Activated T-helper 1 cell treated with anti-CD3 and anti-CD28 coated beads, Interleukin-12 subunit alpha, Interleukin-12 subunit beta, Interleukin-2, Interleukin-4 antibody, amounts not matched to agents 30 ng/mL and 10 ng/mL and 1 ng/mL, durations not matched to agents 14 hours and 24 hours and 36 hours (primary cell): Measurements from ENCODE around the gene SSNA1. TPM values are rescaled to one million over a fixed set of nuclear protein-coding genes. Genes with fewer than 3 reads are reported as not detected.

Experiments used
- DNase-seq: peaks from one replicate; pipeline ENCODE4 v3.0.0; 2021; ENCODE audit warnings: low spot score
- H3K27ac Mint-ChIP-seq: one replicate; pipeline ENCODE4 v1.8.0; 2021; ENCODE audit warnings: mild to moderate bottlenecking, mixed read lengths
- H3K27me3 Mint-ChIP-seq: one replicate; pipeline ENCODE4 v1.8.0; 2022; ENCODE audit warnings: mild to moderate bottlenecking, moderate library complexity, mixed read lengths; ENCODE audit not compliant: insufficient read depth
- H3K36me3 Mint-ChIP-seq: one replicate; pipeline ENCODE4 v1.8.0; 2021; ENCODE audit warnings: low read depth, mixed read lengths
- H3K4me1 Mint-ChIP-seq: one replicate; pipeline ENCODE4 v1.8.0; 2021; ENCODE audit warnings: low read depth, mixed read lengths
- H3K4me3 Mint-ChIP-seq: one replicate; pipeline ENCODE4 v1.8.0; 2021; ENCODE audit warnings: mild to moderate bottlenecking, moderate library complexity, mixed read lengths
- H3K9me3 Mint-ChIP-seq: one replicate; pipeline ENCODE4 v1.8.0; 2021; ENCODE audit warnings: mixed read lengths
- intact Hi-C: fragments of 100-400 bp; cut with micrococcal nuclease; formaldehyde crosslinking; loops from one replicate; pipeline ENCODE4 v1.15.1; 2024
- total RNA-seq: library from RNA; stranded (reverse); gene quantifications from 2 replicates; pipeline ENCODE4 v1.2.3, GENCODE V29; 2022

Gene SSNA1
- total RNA-seq, 1 donor from 2014 or later, result 105 TPM

DNA sequence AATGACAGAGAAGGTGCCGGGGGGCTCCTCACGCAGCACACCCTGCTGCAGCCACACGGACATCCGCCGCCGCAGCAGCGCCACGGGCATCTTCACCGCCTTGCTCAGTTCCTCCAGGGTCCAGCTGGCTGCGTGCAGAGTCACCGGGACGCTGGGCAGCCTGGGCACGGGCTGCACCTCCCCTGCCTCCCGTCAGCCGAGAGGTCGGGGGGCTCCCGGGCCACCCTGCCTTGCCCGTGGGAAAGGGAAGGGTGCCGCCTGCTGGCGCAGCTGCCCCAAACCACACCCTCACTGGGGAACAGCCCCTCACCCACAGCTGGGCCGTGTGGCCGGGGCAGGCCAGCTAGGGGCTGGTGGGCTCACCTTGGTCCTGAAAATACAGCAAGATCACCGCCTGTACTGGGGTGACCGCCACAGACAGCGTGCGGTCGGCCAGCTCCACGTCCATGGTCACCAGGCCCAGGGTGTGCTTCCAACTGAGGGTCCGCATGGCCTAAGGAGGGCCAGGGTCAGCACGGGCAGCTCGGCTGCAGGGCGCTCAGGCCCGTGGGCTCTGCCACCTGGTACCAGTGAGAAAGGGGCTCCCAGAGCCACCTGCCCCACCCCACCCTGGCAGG lies 13.0 kb upstream of the SSNA1 start:
- Mint-ChIP-seq H3K27me3 (peaks cover 16% of the 10 kb centered on the region), H3K27ac (no peak overlapping the region), H3K9me3 (no peaks in the 10 kb centered on the region), H3K36me3 (peaks cover 3% of the 10 kb centered on the region), H3K4me1 (no peaks in the 10 kb centered on the region), H3K4me3 (no peak overlapping the region)
- intact Hi-C loops, result no loop called here
- DNase-seq, result no peak

DNA sequence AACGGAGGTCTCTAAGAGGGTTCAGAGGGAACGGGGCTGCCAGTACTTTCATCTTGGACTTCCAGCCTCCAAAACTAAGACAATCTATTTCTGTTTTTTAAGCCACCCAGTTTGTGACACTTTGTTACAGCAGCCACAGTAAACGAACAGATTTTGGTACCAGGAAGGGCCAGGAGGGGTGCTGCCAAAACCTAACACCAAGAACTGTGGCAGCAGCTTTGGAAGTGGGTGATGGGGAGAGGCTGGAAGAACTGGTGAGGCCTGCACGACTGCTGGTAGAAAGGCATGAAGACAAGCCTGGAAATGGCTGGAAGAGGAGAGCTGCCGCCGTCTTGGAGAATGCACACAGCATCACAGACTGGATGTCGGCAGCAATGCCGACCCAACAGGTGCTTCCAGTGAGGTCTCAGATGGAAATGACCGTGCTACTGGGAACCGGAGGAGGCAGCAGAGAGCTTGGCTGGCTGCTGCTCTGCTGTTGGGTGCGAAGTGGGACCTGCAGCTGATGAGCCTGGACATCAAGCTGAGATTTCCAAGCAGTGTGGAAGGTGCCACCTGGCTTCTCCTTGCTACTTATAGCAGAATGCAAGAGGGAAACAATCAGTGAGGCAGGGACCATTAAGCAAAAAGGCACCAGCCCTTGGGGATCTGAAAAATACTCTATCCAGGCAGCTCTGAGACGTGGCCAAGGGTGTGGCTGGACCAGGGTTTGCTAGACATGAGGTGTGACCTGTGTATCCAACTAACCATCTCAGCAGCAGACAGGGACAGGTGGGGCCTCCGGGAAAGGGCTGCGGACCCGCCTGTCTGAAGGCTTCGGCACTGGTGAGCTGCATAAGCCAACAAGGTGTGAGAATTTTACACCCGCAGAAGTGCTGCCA lies 11.9 kb upstream of the SSNA1 start:
- no peak overlapping the region for H3K27ac Mint-ChIP-seq
- peaks cover 3% of the 10 kb centered on the region for H3K36me3 Mint-ChIP-seq
- H3K4me1 Mint-ChIP-seq, result no peaks in the 10 kb centered on the region
- intact Hi-C loops, result no loop called here
- no peak for DNase-seq
- no peaks in the 10 kb centered on the region for H3K9me3 Mint-ChIP-seq
- H3K27me3 Mint-ChIP-seq, result peaks cover 11% of the 10 kb centered on the region
- H3K4me3 Mint-ChIP-seq, result no peak overlapping the region

DNA sequence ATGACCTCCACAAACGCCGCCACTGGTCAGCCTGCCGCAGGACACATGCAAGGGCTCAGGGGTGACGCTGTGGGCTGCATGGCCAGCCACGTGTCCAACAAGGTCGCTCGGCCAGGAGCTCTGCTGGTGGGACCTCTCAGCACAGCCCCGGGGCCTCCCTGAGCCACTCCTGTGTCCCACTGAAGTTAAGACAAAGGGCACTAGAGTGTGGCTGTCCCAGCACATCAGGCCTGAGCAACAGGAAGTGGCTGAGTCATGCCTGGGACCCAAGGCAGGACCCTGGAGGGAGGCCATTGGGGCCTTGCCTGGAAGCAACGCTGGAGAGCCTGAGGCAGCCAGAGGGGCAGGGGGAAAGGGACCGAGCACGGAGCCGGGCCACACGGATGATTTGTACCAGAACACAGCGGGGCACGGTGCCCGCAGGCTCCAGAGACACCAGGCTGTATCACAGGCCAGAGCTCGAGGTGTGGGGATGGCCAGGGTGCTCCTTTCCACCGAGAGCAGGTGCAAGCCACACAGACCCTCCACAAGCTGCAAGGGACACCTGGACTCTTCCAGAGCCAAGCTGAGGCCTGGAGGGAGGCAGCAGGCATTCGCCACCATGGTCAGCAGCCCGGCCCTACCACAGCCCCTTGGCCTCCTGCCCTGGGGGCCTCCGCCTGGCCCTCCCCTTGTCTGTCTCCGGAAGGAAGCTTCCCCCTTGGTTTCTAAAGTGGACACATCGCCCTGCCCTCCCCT lies 10.1 kb upstream of the SSNA1 start:
- Mint-ChIP-seq H3K9me3 (no peaks in the 10 kb centered on the region), H3K27ac (no peak overlapping the region), H3K4me3 (no peak overlapping the region), H3K36me3 (peaks cover 7% of the 10 kb centered on the region), H3K4me1 (no peaks in the 10 kb centered on the region), H3K27me3 (peaks cover 4% of the 10 kb centered on the region)
- intact Hi-C loops, result no loop called here
- no peak for DNase-seq

DNA sequence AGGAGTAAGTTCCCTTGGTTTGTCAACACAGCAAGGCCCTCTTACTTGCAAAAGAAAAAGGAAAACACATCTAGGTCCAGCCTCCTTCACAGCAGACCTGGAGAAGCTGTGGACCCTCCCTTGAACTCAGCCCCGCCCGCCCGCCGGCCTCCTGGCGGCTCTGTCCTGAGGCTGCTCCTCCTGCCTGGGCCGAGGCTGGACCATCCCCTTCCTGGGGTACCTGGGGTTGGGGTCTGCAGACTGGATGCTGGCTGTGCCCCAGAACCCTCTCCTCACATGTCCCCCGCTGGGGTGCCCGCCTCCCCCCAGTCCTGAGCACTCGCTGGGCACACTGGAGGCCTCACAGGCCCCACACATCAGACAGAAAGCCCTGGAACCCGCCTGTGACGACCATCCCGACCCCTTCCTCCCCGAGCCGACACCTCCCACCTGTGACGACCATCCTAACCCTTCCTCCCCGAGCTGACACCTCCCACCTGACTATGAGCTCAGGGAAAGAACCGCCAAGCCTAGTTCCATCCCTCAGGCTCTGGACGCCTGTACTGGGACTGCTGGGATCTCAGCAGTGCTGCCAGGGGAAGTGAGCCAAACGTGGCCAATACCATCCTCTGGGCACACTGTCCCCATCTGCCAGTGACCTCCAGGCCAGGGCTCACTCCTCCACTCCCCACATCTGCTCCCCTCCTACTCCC lies 9.4 kb upstream of the SSNA1 start:
- Mint-ChIP-seq H3K36me3 (peaks cover 9% of the 10 kb centered on the region), H3K27ac (no peak overlapping the region), H3K27me3 (no peaks in the 10 kb centered on the region), H3K4me1 (no peaks in the 10 kb centered on the region), H3K9me3 (no peaks in the 10 kb centered on the region), H3K4me3 (no peak overlapping the region)
- DNase-seq, result no peak
- intact Hi-C loops, result no loop called here

DNA sequence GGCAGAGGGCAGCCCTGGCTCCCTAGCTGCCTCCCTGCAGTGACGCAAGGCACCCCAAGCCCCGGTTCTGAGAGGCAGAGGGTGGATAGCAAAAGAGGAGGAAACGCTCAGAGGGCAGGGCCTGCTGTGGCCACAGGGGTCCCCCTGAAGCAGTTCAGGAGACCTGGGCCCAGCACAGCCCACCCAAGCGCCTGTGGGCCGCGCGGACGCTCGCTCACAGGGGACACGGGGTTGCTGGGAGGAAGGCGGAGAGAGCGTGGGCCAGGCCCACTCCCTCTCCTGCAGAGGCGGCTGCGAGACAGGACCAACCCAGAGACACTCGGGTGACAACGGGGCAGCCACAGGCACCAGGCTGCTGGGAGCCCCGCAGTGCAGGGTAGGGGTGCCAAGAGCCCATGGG lies 8.7 kb upstream of the SSNA1 start:
- Mint-ChIP-seq H3K9me3 (no peaks in the 10 kb centered on the region), H3K4me3 (no peak overlapping the region), H3K36me3 (peaks cover 14% of the 10 kb centered on the region), H3K27me3 (no peaks in the 10 kb centered on the region), H3K4me1 (no peaks in the 10 kb centered on the region), H3K27ac (no peak overlapping the region)
- DNase-seq, result no peak
- intact Hi-C loops, result no loop called here

DNA sequence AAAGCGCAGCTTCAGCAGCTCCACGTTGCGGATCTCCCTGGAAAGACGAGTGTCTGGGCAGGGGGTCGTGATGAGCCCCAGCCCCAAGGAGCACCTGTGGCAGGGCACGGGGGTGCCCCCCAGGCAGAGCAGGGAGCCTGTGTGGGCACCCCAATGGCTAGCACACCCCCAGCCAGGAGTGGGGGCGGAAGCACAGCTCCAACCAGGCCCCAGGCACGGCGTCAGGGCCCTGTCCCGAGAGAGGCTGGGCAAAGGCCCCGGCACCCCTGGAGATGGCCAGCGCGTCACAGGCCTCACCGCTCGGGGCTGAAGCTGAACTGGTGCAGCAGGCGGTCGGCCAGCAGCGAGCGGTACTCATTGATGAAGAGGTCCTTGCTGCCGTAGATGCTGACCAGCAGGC lies 8.0 kb upstream of the SSNA1 start:
- H3K27me3 Mint-ChIP-seq, result no peaks in the 10 kb centered on the region
- DNase-seq, result no peak
- peaks cover 14% of the 10 kb centered on the region for H3K36me3 Mint-ChIP-seq
- H3K27ac Mint-ChIP-seq, result no peak overlapping the region
- H3K4me3 Mint-ChIP-seq, result no peak overlapping the region
- no peaks in the 10 kb centered on the region for H3K9me3 Mint-ChIP-seq
- H3K4me1 Mint-ChIP-seq, result no peaks in the 10 kb centered on the region
- intact Hi-C loops, result no loop called here

DNA sequence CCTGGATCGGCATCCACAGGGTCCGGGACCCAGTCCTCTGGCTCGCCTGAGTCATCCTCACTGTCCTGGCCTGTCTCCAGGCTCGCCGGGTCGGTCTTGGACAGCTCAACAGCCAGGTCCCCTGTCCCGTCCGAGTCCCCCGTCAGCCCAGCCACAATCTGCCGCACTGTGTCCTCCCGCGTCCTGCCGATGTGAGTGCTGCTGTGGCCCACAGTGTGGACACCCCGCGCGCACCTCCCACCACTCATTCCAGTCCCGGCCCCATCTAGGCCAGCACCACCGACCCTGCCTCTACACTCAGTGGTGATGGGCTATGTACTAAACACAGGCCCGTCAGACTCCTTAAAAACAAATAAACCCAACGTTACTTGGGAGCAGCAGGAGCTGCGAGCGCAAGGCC lies 6.8 kb upstream of the SSNA1 start:
- intact Hi-C loops, result no loop called here
- Mint-ChIP-seq H3K27ac (no peak overlapping the region), H3K4me3 (no peak overlapping the region), H3K36me3 (peaks cover 11% of the 10 kb centered on the region), H3K9me3 (no peaks in the 10 kb centered on the region), H3K4me1 (peaks cover 5% of the 10 kb centered on the region), H3K27me3 (no peaks in the 10 kb centered on the region)
- DNase-seq, result no peak

DNA sequence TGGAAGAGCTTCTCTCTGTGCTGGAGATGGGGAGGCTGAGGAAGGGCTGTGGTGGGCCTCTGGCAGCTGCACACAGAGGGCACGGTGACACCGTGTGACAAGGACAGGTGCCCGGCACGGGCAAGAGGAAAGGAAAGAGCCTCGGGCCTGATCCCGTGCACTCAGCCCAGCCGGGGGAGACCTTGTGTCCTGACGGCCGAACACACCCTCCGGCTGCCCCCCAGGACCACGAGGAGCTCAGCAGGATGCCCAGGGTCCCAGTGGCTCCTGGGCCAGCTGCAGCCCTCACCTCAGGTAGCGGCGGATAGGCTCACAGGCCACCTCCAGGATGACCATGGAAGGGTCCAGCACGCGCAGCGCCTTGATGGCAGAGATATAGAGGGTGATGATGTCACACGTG lies 5.6 kb upstream of the SSNA1 start:
- intact Hi-C loops, result no loop called here
- no peak overlapping the region for H3K27ac Mint-ChIP-seq
- H3K4me3 Mint-ChIP-seq, result no peak overlapping the region
- H3K9me3 Mint-ChIP-seq, result no peaks in the 10 kb centered on the region
- H3K36me3 Mint-ChIP-seq, result peaks cover 11% of the 10 kb centered on the region
- no peak for DNase-seq
- peaks cover 16% of the 10 kb centered on the region for H3K4me1 Mint-ChIP-seq
- peaks cover 4% of the 10 kb centered on the region for H3K27me3 Mint-ChIP-seq

DNA sequence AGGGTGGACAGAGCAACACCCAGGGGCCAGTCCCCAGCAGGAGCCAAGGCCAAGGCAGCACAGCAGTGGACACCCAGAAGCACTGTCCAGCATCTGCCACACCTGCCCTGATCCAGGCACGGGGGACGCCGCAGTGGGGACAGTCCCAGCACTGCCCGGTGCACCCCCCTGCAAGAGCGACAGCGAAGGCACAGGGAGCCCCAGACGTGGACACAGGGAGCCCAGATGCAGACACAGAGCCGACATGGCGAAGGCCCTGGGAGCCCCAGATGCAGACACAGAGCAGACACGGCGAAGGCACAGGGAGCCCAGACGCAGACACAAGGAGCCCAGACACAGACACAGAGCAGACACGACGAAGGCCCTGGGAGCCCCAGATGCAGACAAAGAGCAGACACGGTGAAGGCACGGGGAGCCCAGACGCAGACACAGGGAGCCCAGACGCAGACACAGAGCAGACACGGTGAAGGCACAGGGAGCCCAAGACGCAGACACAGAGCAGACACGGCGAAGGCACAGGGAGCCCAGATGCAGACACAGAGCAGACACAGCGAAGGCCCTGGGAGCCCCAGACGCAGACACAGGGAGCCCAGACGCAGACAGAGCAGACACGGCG lies 4.4 kb upstream of the SSNA1 start:
- peaks cover 13% of the 10 kb centered on the region for H3K36me3 Mint-ChIP-seq
- no peak overlapping the region for H3K4me3 Mint-ChIP-seq
- no peak for DNase-seq
- H3K4me1 Mint-ChIP-seq, result peaks cover 18% of the 10 kb centered on the region
- peaks cover 4% of the 10 kb centered on the region for H3K27me3 Mint-ChIP-seq
- no peaks in the 10 kb centered on the region for H3K9me3 Mint-ChIP-seq
- intact Hi-C loops, result no loop called here
- H3K27ac Mint-ChIP-seq, result no peak overlapping the region

DNA sequence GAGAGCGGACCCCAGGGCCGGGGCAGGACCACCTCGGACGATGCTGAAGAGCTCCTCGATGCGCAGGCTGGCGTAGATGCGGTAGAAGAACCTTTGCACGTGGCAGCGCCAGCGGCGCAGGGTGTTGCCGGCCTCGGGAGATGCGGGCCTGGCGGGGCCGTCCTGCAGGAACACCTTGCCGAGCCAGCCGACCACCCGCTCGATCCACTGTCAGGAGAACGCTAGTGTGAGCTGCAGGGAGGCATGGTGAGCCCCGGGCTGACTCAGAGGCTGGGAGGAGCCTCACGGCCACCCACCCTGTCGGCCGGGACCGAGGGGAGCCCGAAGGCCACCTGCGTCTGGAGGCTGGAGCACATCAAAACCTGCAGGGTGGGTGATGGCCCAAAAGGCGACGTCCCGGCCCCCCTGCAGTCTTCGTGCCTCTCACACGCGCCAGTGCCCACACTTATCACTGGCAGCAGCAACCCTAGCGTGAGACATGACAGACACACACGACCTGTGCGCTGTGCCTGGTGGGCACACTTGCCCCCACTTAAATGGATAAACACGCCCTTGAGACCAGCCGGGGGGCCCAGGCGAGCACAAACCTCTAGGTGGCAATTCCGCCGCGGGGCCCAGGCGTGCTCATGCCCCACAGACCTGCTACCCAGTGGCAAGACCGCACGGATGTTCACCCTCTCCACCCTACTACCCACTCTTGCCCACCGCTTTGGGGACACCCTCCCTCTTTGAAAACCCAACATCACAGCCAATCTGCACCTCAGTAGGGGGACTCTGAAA lies 3.4 kb upstream of the SSNA1 start:
- H3K4me1 Mint-ChIP-seq, result peaks cover 24% of the 10 kb centered on the region
- no peaks in the 10 kb centered on the region for H3K9me3 Mint-ChIP-seq
- no peak overlapping the region for H3K27ac Mint-ChIP-seq
- intact Hi-C loops, result no loop called here
- no peak for DNase-seq
- H3K4me3 Mint-ChIP-seq, result no peak overlapping the region
- peaks cover 14% of the 10 kb centered on the region for H3K36me3 Mint-ChIP-seq
- peaks cover 4% of the 10 kb centered on the region for H3K27me3 Mint-ChIP-seq

DNA sequence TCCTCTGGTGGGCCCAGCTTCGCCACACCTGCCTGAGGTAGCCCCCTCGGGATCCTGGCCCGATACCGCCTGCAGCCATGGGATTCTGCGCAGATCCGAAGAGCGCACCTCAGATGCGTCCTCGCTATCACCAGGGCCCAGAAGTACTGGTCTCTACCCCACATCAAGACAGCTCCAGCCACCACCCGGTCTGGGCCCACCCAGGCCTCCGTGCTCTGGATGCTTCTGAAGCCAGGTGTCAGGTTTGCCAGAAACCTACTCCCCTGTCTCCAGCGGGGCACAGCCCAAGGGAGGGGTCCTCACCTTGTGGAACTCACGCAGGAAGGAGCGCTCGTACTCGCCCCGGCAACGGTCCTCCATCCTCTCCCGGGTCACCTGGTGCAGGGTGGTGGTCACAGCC lies 2.6 kb upstream of the SSNA1 start:
- no peak for DNase-seq
- no peaks in the 10 kb centered on the region for H3K9me3 Mint-ChIP-seq
- H3K27ac Mint-ChIP-seq, result no peak overlapping the region
- peaks cover 16% of the 10 kb centered on the region for H3K36me3 Mint-ChIP-seq
- H3K27me3 Mint-ChIP-seq, result peaks cover 4% of the 10 kb centered on the region
- intact Hi-C loops, result no loop called here
- no peak overlapping the region for H3K4me3 Mint-ChIP-seq
- peaks cover 24% of the 10 kb centered on the region for H3K4me1 Mint-ChIP-seq

DNA sequence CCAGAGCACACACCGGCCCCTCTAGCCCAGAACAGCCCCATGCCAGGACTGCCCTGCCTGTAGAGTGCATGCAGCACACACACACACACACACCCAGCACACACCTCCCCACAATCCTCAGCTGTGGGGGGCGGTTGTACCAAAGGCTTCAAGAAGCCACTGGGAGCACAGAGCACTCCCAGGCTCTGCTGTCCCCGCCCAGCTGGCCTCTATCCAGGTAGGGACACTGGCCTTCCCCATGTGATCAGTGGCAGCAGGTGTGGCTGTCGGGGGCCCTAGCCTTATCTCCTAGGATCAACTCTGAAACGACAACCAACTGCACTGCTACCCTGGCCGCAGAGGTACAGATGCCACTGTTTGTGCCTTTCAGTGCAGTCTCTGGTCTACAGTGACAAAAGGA lies 2.1 kb upstream of the SSNA1 start:
- H3K27ac Mint-ChIP-seq, result no peak overlapping the region
- no peaks in the 10 kb centered on the region for H3K9me3 Mint-ChIP-seq
- peaks cover 24% of the 10 kb centered on the region for H3K4me1 Mint-ChIP-seq
- peaks cover 16% of the 10 kb centered on the region for H3K36me3 Mint-ChIP-seq
- peak overlapping the region; percentile 92 for H3K4me3 Mint-ChIP-seq
- peaks cover 4% of the 10 kb centered on the region for H3K27me3 Mint-ChIP-seq
- intact Hi-C loops, result no loop called here
- DNase-seq, result no peak
